ENCODE results near the gene ZNF776.
"Not testable (repeated sequence)": the region's sequence is repeated elsewhere in the genome, so short reads cannot be mapped to it uniquely, and the experiment has no call there.

ZNF776 gene

DNA sequence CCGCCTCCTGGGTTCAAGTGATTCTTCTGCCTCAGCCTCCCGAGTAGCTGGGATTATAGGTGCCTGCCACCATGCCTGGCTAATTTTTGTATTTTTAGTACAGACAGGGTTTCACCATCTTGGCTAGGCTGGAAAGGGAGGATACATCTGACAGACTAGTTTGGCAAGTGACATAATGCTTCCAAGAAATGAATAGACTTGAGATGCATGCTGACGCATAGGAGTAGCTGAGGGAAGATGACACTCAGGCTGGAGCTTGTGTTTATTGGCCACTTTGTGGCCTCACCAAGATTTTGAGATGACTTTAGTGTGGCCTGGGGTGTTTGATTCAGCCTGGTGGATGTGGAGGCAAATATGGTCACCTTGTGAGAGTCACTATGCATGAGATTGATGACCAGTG lies 26.9 kb downstream of the ZNF776 start:
- intact Hi-C loops (cut with DNase I) = no loop called here
- no peak for DNase-seq

DNA sequence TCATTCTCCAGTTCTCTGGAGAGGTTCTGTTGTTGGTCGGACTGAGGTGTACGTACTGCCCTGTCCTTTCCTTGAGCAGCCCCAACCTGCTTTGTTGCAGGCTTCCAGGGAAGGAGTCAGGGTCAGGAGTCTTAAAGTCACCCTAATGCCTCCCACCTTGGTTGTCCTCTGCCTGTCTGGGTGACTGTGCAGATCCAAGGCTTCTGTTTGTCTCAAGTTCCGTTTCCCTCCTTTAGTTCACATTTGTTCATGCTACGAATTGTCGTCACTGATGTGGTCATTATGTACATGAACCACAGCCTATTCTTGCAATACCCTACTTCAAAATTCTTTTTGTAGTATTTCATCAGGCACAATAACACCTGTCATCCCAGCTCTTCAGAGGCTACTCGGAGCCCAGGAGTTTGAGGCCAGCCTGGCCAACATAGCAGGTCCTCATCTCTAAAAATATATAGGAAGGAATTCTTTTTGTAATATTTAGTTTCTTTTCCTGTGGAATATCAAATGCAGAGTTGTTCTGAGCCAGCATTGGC lies 30.2 kb downstream of the ZNF776 start:
- intact Hi-C loops (cut with DNase I) = no loop called here

DNA sequence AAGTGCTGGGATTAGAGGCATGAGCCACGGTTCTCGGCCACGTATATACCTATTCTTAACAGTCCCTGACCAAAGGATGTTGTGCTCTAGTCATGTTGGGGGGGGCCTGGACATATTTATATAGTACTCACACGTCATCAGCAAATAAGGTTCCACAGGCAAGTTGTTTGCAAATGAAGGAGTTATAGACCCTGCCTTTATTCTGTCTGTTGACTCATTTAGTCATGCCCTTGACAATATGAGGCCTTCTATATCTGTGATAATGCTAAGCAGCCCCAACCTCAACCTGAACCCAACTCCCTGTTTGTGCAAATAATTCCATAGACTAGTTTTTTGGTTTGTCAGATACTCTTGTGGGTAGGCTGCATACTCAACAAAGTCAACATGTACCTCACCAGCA lies 31.7 kb downstream of the ZNF776 start:
- intact Hi-C loops (cut with DNase I) = no loop called here
- no peak for DNase-seq

More for the DNA sequence above, 30.2 kb downstream of the ZNF776 start:
- DNase-seq = no peak

DNA sequence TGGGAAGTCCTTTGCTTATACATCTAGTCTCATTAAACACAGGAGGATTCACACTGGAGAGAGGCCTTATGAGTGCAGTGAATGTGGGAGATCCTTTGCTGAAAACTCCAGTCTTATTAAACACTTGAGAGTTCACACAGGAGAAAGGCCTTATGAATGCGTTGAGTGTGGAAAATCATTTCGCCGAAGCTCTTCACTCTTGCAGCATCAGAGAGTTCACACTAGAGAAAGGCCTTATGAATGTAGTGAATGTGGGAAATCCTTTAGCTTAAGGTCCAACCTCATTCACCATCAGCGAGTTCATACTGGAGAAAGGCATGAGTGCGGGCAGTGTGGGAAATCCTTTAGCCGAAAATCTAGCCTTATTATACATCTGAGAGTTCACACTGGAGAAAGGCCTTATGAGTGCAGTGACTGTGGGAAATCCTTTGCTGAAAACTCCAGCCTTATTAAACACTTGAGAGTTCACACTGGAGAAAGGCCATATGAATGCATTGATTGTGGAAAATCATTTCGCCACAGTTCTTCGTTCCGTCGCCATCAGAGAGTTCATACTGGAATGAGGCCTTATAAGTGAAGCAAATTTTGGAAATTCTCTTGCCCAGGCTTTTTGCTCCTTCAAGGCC lies 32.7 kb downstream of the ZNF776 start:
- no peak for DNase-seq
- intact Hi-C loops (cut with DNase I) = no loop called here

DNA sequence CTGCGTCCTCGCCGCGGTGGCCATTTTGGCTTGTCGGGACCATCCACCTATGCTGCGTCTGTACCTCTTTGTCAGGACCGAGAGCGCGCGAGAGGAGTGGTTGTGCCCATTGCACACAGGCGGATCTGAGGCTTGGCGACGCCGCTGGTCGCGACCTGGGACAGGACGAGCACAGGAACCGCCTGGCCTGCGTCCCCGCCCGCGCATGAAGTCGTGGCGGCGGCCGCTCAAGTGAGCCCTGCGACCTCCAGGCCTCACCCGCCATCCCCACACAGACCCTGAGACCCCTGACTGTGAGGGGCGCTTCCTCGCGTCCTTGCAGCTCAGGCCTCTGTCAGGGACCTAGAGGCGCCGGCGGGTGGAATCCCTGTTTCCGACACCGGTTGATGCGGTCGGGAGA lies 39.7 kb downstream of the ZNF776 start:
- no peak for DNase-seq
- intact Hi-C loops (cut with DNase I) = no loop called here

DNA sequence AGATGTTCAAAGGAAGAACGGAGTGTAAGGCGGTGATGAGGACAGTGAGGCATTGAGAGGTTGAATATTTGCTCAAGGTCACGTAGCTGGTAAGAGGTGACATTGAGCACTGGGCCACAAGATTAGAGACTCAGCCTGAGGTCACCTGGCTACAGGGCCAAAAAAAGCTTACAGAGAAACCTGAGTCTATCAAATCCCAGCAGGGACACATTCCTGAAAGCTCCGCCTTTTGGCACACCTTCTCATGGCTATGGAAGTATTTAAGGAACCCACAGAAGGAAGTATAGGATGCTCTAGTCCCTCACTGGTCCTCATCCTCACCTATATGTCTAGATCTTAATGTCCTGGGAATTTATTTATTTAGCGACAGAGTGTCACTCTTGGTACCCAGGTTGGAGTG lies 40.3 kb downstream of the ZNF776 start:
- DNase-seq = no peak
- intact Hi-C loops (cut with DNase I) = no loop called here

DNA sequence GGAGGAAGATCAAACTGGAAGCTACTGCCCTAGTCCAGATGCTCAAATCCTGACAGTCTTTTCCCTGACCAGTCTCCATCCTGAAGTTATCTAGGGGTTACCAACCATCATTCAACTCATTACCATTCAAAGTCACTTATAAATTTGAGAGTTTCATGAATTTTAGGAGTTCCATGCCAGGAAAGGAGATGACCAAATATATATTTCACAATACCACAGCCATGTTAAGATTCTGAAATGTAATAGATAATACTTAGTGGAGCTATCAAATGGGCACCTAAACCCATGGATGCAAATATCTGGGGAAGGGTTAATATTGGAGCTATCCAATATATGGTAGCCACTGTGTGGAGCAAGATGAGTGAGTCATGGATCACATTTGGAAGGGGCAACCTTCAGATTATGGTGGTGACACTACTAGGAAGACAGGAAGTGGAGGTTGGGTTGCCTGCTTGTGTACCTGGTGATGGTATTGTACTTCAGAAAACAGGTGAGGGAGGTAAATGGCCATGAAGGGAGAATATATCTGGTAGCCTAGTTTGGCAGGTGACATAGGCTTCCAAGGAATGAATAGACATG lies 41.6 kb downstream of the ZNF776 start:
- no peak for DNase-seq
- intact Hi-C loops (cut with DNase I) = no loop called here

DNA sequence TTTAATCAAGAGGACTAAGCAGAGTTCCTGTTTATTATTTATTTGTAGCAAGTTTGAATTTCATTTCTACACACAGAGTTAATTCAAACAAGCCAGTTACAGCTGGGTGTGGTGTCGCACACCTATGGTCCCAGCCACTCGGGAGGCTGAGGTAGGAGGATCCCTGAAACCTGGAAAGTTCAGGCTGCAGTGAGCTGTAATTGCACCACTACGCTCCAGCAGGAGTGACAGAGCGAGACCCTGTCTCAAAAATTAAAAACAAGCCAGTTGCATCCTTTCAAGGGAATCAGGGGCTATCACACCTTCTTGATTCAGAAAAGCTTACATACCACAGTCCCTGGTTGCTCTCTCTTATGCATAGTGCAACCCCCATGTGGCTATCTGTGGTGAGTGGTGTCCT lies 42.7 kb downstream of the ZNF776 start:
- DNase-seq = no peak
- intact Hi-C loops (cut with DNase I) = no loop called here

DNA sequence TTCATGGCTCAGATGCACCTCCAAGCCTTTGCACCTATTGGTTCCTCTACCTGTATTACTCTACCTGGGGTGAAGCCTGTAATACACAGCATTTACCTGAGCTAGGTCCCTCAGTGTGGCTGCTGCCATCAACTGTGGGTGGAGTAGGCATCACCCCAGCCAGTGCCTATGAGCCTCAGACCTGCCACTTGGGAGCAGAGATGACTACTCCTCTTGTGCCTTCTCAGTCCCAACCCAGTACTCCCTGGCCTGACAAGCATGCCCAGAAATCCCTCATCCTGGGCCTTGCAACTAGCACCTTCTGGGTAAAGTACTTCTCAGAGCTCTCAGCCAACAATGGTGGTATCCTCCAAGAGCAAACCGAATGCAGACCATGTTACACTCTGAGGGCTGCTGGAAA lies 50.0 kb downstream of the ZNF776 start:
- DNase-seq; intact Hi-C loops (cut with DNase I): not testable (repeated sequence)

DNA sequence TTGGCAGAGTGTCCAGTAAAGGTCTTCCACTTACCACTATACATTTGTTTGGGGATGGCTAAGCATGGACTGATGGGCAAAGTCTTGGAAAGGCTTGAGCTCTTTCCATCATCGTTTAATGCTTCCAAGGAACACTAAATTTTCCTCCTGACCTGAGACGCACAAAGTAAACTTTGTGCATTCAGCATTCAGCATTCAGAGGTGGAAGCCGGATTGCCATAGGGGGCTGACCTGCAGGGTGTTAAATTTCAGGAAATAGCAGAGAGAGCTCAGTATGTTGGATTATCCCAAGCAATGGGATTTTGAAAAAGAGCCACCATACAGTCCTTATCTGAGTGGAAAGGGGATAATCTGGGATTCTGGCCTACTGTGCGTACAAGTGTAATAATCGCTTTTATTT lies 54.1 kb downstream of the ZNF776 start:
- intact Hi-C loops (cut with DNase I) = no loop called here
- DNase-seq = no peak

DNA sequence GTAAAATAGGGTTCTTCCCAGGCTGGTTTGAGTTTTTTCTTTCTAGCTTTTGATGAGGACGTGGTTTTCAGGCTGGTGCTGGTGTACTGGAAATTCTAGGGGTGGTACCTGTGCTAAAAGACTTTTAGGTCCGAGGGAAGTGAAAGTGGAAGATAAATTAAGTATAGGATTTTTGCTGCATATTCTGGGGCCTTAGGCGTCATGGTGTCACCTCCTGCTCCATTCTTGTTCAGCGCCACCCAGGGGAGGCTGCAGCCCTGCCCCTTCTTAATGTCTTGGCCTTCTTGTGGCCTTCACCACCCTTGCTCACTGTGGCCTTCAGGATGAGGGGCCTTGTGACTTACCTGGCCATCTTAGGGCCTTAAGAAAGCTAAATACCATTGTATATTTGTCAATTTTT lies 55.7 kb downstream of the ZNF776 start:
- intact Hi-C loops (cut with DNase I) = no loop called here
- no peak for DNase-seq

DNA sequence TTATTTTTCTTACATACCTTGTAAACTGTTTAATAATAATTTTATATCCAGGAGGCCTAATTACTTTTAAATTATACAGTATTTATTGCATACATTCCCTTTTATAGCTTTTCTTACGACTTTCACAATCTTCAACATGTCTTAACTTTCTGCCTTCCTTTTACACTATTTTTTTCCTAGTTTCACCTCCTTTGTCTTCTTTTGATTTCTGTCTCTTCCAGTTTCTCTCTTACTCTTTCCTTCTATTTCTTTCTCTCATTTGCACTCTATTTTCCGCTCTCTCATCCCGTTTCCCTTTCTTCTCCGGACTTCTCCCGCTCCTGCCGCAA lies 56.6 kb downstream of the ZNF776 start:
- DNase-seq = no peak
- intact Hi-C loops (cut with DNase I) = no loop called here

DNA sequence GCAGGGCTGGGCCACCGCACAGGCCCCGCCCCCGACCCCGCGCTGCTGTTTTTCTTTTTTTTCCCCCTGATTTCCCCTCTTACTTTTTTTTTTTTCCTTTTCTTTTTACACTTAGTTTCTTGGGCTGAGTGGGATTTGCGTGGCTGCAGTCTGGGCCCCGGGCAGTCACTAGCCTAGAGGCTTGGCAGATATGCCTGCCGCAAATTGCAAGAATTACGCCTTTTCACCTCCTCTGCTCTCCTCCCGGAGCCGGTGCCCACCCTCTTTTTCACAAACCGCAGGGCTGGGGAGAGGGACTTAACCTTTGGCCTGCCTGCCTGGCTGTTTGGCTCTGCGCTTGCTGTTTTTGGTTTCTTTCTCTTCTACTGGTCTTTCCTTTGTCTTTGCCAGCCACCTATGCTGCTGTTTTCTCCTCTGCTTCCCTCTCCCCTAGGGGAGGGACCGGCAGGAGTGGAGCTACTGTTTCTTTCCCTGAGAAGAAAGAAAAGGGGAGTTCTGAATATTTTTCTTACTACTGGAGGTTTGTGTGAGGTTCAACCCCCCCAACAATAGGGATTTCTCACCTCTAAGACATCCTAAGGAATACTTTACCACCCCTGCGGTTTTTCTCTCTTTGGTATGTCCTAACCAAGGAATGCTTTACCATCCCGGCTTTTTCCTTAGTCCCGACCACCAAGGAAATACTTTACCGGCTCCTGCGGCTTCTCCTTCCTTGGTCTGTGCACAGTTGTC lies 57.1 kb downstream of the ZNF776 start:
- intact Hi-C loops (cut with DNase I) = no loop called here
- DNase-seq = peak in 4 of 42 donors; percentile 17 to 44 (median 32)

DNA sequence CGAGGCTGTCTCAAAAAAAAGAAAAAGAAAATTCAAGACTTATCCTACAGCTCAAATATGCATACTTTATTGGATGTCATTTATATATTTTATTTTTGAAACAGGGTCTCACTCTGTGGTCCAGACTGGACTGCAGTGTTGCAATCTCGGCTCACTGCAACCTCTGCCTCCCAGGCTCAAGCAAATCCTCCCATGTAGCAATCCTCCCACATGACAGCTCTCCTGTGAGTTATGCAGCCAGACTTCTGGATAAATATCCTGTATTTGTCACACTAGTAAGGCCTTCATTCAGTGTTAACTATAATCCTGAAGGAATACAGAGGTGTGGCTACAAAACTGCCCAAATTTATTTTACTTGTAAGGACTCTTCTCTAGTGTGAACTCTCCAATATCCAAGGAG lies 60.9 kb downstream of the ZNF776 start:
- intact Hi-C loops (cut with DNase I) = no loop called here
- no peak for DNase-seq
